ENCODE measurements around the gene ZNF830.
"Not testable (repeated sequence)": the region's sequence is repeated elsewhere in the genome, so short reads cannot be mapped to it uniquely, and the experiment has no call there.

The ZNF830 gene

DNA sequence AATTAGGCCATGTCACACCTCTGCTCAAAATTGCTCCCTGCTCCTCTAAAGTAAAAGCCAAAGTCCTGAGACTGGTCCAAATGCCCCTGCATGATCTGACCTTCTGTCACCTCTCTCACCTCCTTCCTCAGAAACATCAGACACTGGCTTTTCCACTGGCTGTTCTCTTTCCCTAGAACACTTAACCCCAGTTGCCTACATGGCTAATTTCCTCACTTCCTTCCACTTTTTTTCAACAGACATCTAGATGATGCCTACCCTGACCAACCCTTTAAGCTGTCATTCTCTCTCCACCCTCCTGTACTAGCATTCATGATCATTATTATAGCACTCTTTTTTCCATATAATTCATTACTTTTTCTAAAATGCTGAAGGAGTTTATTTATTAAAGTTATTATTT lies 31.1 kb upstream of the ZNF830 start:
- ATAC-seq: no peak
- TF ChIP-seq ESRRG (CRISPR knock-in tag; IDR thresholded peaks at IDR 0.05): no peak
- TF ChIP-seq TOX (CRISPR knock-in tag; IDR thresholded peaks at IDR 0.05; ENCODE audit: borderline replicate concordance): no peak
- no peak for TF ChIP-seq TCF4 (CRISPR knock-in tag; IDR thresholded peaks at IDR 0.05; ENCODE audit: borderline replicate concordance)
- TF ChIP-seq ZC3H10 (CRISPR knock-in tag; IDR thresholded peaks at IDR 0.05): no peak
- TF ChIP-seq, protein P1, sequence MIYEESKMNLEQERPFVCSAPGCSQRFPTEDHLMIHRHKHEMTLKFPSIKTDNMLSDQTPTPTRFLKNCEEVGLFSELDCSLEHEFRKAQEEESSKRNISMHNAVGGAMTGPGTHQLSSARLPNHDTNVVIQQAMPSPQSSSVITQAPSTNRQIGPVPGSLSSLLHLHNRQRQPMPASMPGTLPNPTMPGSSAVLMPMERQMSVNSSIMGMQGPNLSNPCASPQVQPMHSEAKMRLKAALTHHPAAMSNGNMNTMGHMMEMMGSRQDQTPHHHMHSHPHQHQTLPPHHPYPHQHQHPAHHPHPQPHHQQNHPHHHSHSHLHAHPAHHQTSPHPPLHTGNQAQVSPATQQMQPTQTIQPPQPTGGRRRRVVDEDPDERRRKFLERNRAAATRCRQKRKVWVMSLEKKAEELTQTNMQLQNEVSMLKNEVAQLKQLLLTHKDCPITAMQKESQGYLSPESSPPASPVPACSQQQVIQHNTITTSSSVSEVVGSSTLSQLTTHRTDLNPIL (CRISPR knock-in tag; IDR thresholded peaks at IDR 0.05; ENCODE audit: low read depth): no peak
- no peak for TF ChIP-seq CSDC2 (CRISPR knock-in tag; IDR thresholded peaks at IDR 0.05)
- no peak for TF ChIP-seq ZFP30 (CRISPR knock-in tag; IDR thresholded peaks at IDR 0.05)
- no peak for TF ChIP-seq ARNTL (CRISPR knock-in tag; IDR thresholded peaks at IDR 0.05; ENCODE audit: borderline replicate concordance, low read depth)
- TF ChIP-seq SNAI2 (CRISPR knock-in tag; IDR thresholded peaks at IDR 0.05): no peak
- TF ChIP-seq, protein P2, sequence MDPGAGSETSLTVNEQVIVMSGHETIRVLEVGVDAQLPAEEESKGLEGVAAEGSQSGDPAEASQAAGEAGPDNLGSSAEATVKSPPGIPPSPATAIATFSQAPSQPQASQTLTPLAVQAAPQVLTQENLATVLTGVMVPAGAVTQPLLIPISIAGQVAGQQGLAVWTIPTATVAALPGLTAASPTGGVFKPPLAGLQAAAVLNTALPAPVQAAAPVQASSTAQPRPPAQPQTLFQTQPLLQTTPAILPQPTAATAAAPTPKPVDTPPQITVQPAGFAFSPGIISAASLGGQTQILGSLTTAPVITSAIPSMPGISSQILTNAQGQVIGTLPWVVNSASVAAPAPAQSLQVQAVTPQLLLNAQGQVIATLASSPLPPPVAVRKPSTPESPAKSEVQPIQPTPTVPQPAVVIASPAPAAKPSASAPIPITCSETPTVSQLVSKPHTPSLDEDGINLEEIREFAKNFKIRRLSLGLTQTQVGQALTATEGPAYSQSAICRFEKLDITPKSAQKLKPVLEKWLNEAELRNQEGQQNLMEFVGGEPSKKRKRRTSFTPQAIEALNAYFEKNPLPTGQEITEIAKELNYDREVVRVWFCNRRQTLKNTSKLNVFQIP (CRISPR knock-in tag; IDR thresholded peaks at IDR 0.05; ENCODE audit: borderline replicate concordance, low read depth): no peak
- no peak for TF ChIP-seq ISL1 (CRISPR knock-in tag; IDR thresholded peaks at IDR 0.05)
- TF ChIP-seq, protein P3, sequence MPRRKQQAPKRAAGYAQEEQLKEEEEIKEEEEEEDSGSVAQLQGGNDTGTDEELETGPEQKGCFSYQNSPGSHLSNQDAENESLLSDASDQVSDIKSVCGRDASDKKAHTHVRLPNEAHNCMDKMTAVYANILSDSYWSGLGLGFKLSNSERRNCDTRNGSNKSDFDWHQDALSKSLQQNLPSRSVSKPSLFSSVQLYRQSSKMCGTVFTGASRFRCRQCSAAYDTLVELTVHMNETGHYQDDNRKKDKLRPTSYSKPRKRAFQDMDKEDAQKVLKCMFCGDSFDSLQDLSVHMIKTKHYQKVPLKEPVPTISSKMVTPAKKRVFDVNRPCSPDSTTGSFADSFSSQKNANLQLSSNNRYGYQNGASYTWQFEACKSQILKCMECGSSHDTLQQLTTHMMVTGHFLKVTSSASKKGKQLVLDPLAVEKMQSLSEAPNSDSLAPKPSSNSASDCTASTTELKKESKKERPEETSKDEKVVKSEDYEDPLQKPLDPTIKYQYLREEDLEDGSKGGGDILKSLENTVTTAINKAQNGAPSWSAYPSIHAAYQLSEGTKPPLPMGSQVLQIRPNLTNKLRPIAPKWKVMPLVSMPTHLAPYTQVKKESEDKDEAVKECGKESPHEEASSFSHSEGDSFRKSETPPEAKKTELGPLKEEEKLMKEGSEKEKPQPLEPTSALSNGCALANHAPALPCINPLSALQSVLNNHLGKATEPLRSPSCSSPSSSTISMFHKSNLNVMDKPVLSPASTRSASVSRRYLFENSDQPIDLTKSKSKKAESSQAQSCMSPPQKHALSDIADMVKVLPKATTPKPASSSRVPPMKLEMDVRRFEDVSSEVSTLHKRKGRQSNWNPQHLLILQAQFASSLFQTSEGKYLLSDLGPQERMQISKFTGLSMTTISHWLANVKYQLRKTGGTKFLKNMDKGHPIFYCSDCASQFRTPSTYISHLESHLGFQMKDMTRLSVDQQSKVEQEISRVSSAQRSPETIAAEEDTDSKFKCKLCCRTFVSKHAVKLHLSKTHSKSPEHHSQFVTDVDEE (CRISPR knock-in tag; IDR thresholded peaks at IDR 0.05): no peak
- TF ChIP-seq RARB (CRISPR knock-in tag; IDR thresholded peaks at IDR 0.05): no peak
- TF ChIP-seq, protein P4, sequence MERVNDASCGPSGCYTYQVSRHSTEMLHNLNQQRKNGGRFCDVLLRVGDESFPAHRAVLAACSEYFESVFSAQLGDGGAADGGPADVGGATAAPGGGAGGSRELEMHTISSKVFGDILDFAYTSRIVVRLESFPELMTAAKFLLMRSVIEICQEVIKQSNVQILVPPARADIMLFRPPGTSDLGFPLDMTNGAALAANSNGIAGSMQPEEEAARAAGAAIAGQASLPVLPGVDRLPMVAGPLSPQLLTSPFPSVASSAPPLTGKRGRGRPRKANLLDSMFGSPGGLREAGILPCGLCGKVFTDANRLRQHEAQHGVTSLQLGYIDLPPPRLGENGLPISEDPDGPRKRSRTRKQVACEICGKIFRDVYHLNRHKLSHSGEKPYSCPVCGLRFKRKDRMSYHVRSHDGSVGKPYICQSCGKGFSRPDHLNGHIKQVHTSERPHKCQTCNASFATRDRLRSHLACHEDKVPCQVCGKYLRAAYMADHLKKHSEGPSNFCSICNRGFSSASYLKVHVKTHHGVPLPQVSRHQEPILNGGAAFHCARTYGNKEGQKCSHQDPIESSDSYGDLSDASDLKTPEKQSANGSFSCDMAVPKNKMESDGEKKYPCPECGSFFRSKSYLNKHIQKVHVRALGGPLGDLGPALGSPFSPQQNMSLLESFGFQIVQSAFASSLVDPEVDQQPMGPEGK (CRISPR knock-in tag; IDR thresholded peaks at IDR 0.05; ENCODE audit: borderline replicate concordance): no peak
- TF ChIP-seq GLIS3 (CRISPR knock-in tag; IDR thresholded peaks at IDR 0.05): no peak
- no peak for TF ChIP-seq ZNF70 (CRISPR knock-in tag; IDR thresholded peaks at IDR 0.05)
- TF ChIP-seq ZNF565 (CRISPR knock-in tag; conservative IDR thresholded peaks at IDR 0.05; ENCODE audit: low read depth): no peak
- TF ChIP-seq BACH2 (CRISPR knock-in tag; IDR thresholded peaks at IDR 0.05; ENCODE audit: borderline replicate concordance): no peak
- no peak for TF ChIP-seq PPARA (CRISPR knock-in tag; IDR thresholded peaks at IDR 0.05; ENCODE audit: borderline replicate concordance)

DNA sequence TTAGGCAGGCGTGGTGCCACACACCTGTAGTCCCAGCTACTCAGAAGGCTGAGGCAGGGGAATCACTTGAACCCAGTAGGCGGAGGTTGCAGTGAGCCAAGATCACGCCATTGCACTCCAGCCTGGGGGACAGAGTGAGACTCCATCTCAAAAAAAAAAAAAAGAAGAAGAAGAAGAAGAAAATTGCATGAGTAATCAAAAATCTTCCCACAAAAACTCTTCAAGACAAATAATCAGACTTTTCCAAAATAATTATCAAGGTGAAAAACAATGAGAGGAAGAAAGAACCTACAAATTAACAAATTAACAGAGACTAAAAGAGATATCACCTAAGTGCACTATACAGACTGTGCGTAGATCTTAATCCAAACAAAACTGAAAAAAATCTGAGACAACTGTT lies 10.6 kb upstream of the ZNF830 start:
- ATAC-seq: not testable (repeated sequence)

DNA sequence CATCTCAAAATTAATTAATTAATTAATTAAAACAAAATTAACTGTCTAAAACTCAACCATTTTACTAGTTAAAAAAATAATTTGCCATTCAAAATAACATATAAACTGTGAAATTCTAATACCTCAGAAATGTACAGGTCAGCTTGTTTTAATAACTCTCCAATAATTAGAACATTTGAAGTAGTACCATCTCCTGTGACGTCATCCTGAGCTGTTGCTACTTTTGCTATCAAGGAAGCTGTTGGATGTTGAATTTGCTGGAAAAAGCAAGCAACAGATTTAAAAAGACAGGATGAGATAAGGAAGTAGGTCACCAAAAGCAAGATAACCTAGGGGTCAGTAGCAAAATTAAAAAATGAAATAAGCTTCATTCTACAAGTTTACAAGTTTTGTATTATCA lies 2.9 kb upstream of the ZNF830 start:
- TF ChIP-seq CSRNP3 (CRISPR knock-in tag; IDR thresholded peaks at IDR 0.05): no peak
- TF ChIP-seq TOX (CRISPR knock-in tag; IDR thresholded peaks at IDR 0.05; ENCODE audit: borderline replicate concordance): no peak
- no peak for TF ChIP-seq ZNF70 (CRISPR knock-in tag; IDR thresholded peaks at IDR 0.05)
- TF ChIP-seq TCF4 (CRISPR knock-in tag; IDR thresholded peaks at IDR 0.05; ENCODE audit: borderline replicate concordance): no peak
- TF ChIP-seq PPARA (CRISPR knock-in tag; IDR thresholded peaks at IDR 0.05; ENCODE audit: borderline replicate concordance): no peak
- no peak for TF ChIP-seq ISL1 (CRISPR knock-in tag; IDR thresholded peaks at IDR 0.05)
- TF ChIP-seq, protein P2 (CRISPR knock-in tag; IDR thresholded peaks at IDR 0.05; ENCODE audit: borderline replicate concordance, low read depth): no peak
- no peak for TF ChIP-seq SNAI2 (CRISPR knock-in tag; IDR thresholded peaks at IDR 0.05)
- TF ChIP-seq ZFP3 (CRISPR knock-in tag; IDR thresholded peaks at IDR 0.05): no peak
- no peak for ATAC-seq
